NCI-H1105 (cell line): ENCODE measurements around the gene CLIP2.
"Not testable (repeated sequence)": the region's sequence is repeated elsewhere in the genome, so short reads cannot be mapped to it uniquely, and the experiment has no call there.

Experiments used
- DNase-seq: peaks from one replicate; lab custom pipeline; 2025; lab: John Stamatoyannopoulos, UW

The CLIP2 gene

DNA sequence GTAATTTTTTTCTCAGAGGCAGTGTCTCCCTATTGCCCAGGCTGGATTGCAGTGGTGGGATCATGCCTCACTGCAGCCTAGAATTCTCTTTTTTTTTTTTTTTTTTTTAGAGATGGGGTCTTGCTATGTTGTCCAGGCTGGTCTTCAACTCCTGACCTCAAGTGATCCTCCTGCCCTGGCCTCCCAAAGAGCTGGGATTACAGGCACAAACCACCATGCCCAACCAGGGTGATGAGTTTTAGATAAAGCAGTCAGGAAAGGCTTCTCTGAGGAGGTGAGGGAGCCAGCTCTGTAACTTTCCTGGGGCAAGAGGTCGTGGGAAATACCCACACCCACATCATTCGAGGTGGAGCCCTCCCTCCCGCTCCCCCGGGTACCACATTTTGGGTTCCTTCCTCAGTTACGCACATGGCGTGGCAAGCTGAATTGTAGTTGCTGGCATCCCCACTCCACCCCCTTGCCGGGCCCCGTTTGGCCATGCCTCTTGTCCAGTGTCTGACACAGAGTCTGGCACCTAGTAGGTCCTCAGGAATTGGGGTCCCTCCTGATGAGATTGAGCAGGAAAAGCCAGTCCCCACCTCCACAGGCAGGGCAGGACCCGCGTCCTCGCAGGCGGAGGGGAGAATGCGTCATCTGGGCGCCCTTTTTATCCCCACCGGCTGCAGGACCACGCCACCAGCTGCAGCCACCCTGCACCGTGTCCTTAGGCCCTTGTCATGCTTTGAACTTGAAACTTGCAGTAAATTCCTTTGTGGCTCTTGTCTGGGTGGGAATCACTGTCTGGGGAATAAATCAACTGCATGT is 43.4 kb downstream of the CLIP2 start:
- no peak for DNase-seq

DNA sequence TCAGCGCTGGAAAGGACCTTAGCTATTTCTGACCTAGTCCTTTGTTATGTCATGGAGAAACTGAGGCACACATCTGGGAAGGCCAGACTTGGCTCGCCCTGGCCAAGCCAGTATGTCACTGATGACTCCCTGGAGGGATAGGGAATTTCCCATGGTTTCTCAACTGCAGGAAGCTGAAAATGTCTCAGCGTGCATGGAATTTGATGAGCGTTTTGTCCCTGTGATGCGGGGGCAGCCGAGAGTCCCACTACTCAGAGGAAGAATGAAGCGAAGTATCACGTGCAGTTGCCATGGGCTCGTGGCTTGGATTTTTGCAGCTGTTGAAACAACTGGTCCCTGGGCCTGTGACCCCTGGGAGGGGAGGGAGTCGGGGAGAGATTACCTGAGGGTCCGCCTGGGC is 44.8 kb downstream of the CLIP2 start:
- DNase-seq = no peak

DNA sequence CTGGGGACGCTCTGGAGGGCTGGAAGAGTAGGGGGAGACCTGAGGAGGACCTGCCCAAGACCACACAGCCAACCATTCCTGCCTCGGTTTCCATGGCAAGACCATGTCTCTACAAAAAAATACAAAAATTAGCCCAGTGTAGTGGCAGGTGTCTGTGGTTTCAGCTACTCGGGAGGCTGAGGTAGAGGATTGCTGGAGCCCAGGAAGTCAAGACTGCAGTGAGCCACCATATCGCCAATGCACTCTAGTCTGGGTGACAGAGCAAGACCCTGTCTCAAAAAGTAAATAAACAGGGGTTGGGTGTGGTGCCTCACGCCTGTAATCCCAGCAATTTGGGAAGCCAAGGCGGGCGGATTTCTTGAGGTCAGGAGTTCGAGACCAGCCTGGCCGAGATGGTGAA is 48.7 kb downstream of the CLIP2 start:
- DNase-seq = no peak

DNA sequence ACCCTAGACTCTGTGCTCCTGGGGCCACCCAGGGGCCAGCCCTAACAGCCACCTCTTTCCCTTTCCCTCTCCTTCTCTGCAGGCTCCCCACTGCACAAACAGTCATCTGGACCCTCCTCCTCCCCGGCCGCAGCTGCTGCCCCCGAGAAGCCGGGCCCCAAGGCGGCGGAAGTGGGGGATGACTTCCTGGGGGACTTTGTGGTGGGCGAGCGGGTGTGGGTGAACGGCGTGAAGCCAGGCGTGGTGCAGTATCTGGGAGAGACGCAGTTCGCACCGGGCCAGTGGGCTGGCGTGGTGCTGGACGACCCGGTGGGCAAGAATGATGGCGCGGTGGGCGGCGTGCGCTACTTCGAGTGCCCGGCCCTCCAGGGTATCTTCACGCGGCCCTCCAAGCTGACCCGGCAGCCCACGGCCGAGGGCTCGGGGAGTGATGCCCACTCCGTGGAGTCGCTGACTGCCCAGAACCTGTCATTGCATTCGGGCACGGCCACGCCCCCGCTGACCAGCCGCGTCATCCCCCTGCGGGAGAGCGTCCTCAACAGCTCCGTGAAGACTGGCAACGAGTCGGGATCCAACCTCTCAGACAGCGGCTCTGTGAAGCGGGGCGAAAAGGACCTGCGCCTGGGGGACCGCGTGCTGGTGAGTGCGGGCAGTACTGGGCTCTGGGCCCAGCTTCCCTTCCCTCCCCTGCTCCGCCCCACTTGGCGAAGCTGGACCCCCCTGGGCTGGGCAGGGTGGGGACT is 49.3 kb downstream of the CLIP2 start:
- DNase-seq = no peak

DNA sequence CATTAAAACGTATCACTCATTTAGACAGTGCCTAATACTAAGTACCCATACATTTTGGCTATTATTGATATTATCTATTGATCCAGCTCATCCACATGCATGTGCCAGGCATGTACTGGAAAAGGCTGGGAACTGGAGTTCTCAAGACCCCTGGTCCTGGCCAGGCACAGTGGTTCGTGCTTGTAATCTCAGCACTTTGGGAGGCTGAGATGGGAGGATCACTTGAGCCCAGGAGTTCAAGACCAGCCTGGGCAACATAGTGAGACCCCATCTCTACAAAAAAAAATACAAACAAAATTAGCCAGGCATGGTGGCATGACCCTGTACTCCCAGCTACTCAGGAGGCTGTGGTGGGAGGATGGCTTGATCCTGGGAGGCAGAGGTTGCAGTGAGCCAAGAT is 50.4 kb downstream of the CLIP2 start:
- DNase-seq = not testable (repeated sequence)

DNA sequence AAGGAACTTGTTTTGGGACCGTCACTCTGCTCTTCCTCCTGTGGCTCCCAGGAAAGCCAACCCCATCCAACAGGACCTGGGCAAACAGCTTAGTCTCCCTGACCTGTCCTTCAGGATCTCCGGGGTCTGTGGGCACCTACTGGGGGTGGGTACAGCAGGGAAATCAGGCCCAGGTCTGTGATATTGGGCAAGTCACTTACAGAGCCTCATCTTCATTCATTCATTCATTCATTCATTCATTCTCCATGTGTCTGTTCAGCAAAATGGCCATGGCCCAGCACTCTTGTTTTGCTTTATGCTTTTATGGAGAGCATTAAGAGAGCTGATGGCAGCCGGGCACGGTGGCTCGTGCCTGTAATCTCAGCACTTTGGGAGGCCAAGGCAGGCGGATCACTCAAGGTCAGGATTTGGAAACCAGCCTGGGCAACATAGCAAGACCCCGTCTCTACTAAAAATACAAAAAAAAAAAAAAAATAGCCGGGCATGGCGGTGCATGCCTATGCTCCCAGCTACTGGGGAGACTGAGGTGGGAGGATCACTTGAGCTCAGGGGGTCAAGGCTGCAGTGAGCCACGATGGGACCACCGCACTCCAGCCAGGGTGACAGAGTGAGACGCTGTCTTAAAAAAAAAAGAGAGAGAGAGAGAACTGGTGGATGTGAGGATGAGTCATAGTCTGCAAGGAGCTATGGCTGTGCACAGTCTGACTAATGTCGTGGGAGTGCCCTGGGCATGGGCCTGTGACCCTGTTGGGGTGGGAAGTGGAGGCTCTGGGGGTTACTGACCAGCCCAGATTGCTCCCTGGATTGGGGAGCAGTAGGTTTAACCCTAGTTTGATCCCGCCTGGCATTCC is 54.3 kb downstream of the CLIP2 start:
- no peak for DNase-seq

DNA sequence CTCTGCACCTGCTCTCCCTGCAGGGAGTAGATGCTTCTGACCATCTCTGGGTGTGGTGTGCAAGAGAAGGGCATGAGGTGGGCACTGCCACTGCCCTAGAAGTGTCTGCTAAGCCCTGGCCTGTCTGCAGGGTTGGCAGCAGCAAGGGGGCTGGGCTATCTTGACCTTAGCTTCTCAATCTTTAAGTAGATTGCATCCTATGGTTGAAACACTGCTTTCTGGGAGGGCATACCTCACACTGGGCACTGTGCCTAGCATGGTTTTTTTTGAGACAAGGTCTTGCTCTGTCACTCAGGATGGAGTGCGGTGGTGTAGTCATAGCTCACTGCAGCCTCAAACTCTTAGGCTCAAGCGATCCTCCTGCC is 54.9 kb downstream of the CLIP2 start:
- DNase-seq = no peak

DNA sequence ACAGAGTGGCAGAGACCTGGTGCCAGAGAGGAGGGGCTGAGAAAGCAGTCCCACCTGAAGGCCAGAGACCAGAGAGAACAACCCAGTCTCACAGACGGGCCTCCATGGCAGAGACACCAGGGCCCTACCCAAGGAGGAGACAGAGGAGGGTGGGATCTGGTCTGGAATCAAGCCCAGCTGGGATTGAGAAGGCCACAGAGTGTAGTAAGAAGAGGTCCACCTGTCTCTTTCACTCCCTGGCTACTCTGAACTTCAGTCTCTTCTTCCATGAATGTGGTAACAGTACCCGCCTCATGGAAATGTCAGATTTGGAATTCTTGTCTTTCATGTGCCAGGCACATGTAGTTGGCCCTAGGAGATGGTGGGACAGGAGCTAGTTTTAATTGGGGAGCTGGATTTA is 55.6 kb downstream of the CLIP2 start:
- no peak for DNase-seq

DNA sequence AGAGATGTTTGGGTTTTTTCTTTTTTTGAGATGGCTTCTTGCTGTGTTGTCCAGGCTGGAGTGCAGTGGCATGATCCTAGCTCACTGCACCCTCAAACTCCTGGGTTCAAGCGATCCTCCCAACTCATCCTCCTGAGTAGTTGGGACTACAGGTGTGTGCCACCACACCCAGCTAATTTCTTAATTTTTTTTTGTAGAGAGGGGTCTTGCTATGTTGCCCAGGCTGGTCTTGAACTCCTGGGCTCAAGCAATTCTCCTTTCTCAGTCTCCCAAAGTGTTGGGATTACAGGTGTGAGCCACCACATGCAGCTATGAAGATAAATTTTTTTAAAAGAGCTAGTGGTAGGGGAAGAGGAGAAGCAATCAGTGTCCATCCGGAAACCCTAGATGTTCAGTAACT is 56.8 kb downstream of the CLIP2 start:
- DNase-seq = no peak

DNA sequence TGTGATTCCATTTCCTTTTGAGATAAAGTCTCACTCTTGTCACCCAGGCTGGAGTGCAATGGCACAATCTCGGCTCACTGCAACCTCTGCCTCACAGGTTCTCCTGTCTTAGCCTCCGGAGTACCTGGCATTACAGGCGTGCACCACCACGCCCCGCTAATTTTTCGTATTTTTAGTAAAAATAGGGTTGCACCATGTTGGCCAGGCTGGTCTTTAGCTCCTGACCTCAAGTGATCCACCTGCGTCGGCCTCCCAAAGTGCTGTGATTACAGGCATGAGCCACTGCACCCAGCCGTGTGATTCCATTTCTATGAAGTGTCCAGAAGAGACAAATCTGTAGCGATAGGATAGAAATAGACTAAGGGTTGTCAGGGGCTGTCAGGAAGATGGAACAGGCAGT is 60.4 kb downstream of the CLIP2 start:
- DNase-seq = no peak

DNA sequence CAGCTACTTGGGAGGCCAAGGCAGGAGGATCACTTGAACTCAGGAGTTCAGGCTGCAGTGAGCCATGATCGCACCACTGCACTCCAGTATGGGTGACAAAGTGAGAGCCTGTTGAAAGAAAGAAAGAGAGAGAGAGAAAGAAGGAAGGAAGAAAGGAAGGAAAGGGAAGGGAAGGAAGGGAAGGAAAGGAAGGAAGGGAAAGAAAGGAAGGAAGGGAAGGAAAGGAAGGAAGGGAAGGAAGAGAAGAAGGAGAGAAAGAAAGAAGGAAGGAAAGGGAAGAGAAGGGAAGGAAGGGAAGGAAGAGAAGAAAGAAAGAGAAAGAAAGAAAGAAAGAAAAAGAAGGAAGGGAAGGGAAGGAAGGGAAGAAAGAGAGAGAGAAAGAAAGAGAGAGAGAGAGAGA is 61.5 kb downstream of the CLIP2 start:
- no peak for DNase-seq

DNA sequence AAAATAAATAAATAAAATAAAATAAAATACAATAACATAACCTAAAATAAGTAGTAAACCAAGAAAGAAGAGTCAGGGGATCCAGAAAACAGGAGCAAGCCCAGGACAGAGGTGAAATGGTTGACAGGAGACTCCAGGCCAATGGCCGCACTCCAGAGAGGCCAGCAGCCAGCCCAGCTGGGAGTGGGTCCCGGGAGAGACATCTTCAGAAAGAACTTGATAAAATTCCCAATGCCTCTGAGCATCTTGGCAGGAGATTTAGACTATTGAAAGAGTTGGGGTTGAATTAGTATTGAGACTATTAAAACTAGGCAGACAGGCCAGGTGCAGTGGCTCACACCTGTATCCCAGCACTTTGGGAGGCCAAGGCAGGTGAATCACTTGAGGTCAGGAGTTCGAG is 62.6 kb downstream of the CLIP2 start:
- no peak for DNase-seq

DNA sequence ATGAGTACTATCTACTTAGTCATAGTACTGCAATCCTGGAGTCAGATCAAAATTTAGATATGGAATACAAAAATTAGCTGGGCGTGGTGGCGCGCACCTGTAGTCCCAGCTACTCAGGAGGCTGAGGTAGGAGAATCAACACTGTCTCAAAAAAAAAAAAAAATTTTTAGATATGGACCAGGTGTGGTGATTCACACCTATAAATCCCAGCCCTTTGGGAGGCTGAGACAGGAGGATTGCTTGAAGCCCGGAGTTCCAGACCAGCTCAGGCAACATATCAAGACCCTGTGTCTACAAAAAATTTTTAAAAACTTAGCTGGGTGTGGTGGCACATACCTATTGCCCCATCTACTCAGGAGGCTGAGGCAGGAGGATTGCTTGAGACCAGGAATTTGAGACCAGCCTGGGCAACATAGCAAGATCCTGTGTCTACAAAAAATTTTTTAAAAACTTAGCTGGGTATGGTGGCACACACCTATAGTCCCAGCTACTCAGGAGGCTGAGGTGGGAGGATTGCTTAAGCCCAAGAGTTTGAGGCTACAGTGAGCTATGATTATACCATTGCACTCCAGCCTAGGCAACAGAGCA is 63.4 kb downstream of the CLIP2 start:
- not testable (repeated sequence) for DNase-seq

DNA sequence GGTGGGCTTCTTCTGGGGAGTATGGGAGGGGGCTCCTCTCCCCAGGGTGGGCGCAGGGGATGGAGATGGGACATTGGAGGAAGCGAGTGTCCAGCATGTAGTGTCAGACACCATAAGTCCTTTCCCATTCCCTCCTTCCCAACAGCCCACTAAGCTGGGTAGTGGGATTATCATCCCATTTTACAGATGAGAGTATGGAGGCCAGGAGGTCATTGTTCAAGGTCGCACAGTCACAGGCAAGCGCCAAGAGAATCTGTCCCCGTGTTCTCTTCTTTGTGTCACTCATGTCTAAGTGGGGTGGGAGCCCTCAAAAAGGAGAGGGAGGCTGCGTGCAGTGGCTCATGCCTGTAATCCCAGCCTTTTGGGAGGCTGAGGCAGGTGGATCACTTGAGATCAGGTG is 64.8 kb downstream of the CLIP2 start:
- no peak for DNase-seq

DNA sequence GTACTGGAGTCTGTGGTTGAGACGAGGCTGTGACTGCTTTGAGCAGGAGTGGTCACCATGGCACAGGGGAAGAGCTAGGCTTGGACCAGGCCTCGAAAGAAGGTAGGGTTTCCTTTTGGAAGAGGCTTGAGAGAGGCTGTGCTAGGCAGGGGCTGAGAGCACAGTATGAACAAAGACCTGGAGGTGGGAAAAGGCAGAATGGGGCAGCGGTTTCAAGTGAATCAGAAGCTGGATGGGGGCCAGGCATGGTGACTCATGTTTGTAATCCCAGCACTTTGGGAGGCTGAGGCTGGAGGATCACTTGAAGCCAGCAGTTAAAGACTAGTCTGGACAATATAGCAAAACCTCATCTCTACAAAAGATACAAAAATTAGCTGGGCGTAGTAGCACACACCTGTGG is 65.9 kb downstream of the CLIP2 start:
- DNase-seq = no peak

DNA sequence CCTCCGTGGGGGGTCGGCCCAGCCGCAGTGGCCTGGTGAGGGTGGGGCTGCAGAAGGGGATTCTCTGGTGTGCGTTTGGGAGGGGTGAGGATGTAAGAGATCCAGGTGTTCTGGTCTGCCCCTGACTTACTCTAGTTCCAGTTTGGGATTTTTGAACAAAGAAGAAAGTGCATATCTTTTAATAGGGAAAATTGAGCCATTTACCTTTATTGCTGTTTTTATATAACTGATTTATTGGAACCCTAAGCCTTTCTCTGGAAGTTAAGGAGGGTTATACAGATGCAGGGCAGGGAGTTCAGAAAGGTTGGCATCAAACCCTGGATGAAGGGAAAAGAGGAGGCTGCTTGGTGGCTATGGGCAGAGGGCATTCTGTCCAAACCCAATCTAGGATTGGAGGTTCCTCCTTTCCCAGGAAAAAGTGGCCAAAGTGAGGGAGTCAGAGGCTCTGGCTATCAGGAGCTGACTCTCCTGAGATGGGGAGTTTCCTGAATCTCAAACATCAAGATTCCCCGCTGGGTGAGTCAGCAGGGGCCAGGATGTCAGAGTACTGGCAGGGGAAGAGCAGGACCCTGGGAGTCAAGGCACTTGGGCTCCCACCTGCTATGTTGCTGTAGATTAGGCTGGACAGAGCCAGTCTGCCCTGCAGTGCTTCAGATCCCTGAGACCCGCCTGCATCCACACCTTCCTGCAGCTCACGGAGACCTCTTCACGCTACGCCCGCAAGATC is 67.5 kb downstream of the CLIP2 start:
- no peak for DNase-seq

DNA sequence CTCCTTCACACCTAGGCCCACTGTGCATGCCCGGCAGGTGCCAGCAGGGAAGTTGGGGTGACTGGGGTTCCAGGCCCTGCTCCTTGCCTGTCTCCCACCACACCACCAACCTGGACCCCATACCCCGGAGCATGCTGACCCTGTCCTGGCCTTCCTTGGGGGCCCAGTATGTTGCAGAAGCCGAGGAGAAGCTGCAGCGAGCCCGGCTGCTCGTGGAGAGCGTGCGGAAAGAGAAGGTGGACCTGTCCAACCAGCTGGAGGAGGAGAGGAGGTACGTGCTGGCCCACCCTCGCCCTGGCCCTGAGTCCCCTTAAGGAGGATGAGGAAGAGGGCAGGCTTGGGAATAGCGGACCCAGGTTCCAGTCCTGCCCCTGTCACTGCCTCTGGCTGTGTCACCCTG is 70.8 kb downstream of the CLIP2 start:
- DNase-seq = no peak

DNA sequence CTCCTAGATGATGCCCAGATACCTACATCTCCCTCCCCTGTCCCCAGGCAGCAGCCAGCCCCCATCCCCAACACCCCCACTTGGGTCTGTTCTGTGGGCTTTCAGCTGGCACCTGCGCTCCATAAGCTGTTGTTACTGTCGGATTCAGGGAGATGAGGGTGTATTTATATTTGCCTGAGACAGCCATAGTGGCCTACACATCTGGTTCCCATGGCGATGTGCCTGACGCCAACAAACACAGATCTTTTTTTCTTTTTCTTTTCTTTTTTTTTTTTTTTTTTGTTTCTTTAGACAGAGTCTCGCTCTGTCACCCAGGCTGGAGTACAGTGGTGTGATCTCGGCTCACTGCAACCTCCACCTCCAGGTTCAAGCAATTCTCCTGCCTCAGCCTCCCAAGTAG is 73.1 kb downstream of the CLIP2 start:
- DNase-seq = no peak

DNA sequence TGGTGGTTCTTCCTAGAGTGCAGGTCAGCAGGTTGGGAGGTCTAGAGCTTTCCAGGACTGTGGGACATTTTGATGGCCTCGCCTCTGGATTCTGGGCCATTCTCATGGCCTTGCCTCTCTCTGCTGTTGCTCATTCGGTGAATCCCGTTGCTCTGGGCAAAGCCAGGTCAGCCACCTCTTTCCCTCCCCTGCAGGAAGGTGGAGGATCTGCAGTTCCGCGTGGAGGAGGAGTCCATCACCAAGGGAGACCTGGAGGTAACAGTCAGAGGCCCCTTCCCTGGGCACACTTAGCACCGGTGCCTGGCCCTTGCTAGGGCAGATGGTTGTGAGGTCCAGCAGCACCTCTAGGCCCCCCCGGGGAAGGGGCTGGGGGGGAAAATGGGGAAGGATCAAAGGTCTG is 74.9 kb downstream of the CLIP2 start:
- DNase-seq = no peak

DNA sequence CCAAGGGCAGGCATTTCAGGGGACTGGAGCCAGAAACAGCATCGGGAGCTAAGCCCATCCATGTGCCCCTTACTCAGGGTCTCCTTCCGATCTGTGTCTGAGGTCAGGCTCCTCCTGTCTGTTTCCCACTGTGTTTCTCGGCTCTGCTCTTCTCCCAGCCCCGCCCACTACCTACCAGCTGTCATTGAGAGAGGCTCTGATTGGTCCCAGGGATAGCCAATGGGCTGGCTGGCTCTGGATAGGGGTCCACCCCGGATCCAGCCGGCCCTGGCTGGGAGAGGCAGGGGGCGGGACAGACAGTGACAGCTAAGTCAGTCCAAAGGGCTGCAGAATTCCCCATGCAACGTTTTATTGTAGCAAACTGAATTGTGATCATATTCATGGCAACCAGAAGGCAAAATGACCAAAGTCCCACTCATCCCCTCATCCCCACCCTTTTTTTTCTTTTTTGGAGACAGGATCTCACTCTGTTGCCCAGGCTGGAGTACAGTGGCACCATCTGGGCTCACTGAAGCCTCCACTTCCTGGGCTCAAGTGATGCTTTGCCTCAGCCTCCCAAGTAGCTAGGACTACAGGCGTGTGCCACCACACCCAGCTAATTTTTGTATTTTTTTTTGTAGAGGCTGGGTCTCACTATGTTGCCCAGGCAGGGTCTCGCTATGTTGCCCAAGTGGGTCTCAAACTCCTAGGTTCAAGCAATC is 76.3 kb downstream of the CLIP2 start:
- no peak for DNase-seq
